Neutrophil (primary cell): ENCODE data around the gene CLVS2.

Experiments used
- H3K27ac ChIP-seq: fragments of 200-600 bp; sonication (generic); 2 replicates; pipeline ENCODE4 v1.5.1; 2016; ENCODE audit warnings: mild to moderate bottlenecking, moderate library complexity
- H3K27me3 ChIP-seq: fragments of 200-600 bp; sonication (generic); 2 replicates; pipeline ENCODE4 v1.6.0; 2016; ENCODE audit warnings: mild to moderate bottlenecking
- H3K36me3 ChIP-seq: fragments of 200-600 bp; sonication (generic); 2 replicates; pipeline ENCODE4 v1.5.1; 2017
- H3K4me1 ChIP-seq, 2 experiments: fragments of 200-600 bp in 1 of 2; sonication (generic) in 1 of 2; 1 replicate in 1 of 2; 2 replicates in 1 of 2; pipeline versions ENCODE4 v1.5.1 to v1.6.1; 2013 to 2016; ENCODE audit warnings: low read depth in 1 of 2, low read length in 1 of 2, mild to moderate bottlenecking in 1 of 2, moderate library complexity in 1 of 2; ENCODE audit not compliant: control insufficient read depth in 1 of 2, insufficient read depth in 1 of 2
- H3K4me3 ChIP-seq, 2 experiments: fragments of 200-600 bp in 1 of 2; sonication (generic) in 1 of 2; 1 replicate in 1 of 2; 2 replicates in 1 of 2; pipeline ENCODE4 v1.5.1; 2013 to 2016; ENCODE audit warnings: low read depth in 1 of 2, low read length in 1 of 2, mild to moderate bottlenecking in 1 of 2, moderate library complexity in 1 of 2
- H3K9me3 ChIP-seq: fragments of 200-600 bp; sonication (generic); 2 replicates; pipeline ENCODE4 v1.5.1; 2016
- TF ChIP-seq, protein P1 (sequence below): fragments of 200-600 bp; sonication (generic); IDR thresholded peaks from 2 replicates; pipeline ENCODE4 v1.5.1; 2016; ENCODE audit warnings: antibody characterized with exemption

CLVS2 gene

DNA sequence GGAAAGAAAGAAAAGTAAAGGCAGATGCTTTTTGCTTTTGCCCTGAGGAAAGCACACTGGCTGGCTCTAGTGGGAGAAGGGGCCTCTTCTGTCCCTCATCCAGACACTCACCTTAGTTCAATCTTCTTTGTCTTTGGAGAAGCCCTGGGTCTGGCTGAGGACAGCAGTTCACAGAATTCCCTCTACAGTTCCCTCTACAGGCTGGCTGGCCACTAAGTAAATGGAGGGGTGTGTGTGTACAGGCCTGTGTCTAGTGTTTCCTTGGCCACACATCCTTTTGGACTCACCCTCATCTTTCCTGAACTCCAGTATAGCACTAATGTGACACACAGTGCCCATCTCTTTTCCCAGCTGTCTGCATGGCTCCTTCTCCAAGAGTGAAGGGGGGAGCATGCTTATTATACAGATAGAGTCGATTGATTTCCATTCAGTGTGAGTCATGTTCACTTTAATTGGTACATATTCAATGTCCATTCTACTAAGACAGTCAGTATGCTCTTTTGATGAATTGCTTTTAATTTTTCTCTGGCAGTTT lies 26.0 kb upstream of the CLVS2 start:
- no peaks in the 10 kb centered on the region for H3K4me1 ChIP-seq
- H3K27me3 ChIP-seq, result no peaks in the 10 kb centered on the region
- H3K36me3 ChIP-seq, result no peaks in the 10 kb centered on the region
- no peak overlapping the region for H3K27ac ChIP-seq
- TF ChIP-seq, protein P1, sequence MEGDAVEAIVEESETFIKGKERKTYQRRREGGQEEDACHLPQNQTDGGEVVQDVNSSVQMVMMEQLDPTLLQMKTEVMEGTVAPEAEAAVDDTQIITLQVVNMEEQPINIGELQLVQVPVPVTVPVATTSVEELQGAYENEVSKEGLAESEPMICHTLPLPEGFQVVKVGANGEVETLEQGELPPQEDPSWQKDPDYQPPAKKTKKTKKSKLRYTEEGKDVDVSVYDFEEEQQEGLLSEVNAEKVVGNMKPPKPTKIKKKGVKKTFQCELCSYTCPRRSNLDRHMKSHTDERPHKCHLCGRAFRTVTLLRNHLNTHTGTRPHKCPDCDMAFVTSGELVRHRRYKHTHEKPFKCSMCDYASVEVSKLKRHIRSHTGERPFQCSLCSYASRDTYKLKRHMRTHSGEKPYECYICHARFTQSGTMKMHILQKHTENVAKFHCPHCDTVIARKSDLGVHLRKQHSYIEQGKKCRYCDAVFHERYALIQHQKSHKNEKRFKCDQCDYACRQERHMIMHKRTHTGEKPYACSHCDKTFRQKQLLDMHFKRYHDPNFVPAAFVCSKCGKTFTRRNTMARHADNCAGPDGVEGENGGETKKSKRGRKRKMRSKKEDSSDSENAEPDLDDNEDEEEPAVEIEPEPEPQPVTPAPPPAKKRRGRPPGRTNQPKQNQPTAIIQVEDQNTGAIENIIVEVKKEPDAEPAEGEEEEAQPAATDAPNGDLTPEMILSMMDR, result no peak
- H3K4me3 ChIP-seq, result no peak overlapping the region
- no peaks in the 10 kb centered on the region for H3K9me3 ChIP-seq

DNA sequence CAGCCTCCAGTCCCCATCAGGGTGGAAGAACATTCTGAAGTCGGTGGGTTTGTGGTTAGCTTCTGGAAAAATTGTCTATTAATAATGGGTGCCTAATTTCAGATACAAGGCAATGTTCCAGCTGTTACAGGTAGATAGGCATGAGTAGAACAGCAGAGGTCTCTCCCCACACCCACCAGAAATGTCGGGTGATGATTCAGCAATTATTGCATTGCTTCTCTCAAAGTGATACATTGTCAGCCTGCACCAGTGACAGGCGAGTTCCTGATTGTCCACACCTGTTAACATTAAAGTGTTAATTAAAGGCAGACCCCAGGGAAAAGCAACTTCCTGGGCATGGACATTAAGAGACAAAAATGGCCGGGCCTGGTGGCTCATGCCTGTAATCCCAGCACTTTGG lies 18.9 kb upstream of the CLVS2 start:
- no peaks in the 10 kb centered on the region for H3K27me3 ChIP-seq
- no peaks in the 10 kb centered on the region for H3K9me3 ChIP-seq
- TF ChIP-seq, protein P1, result no peak
- H3K4me1 ChIP-seq, result no peaks in the 10 kb centered on the region
- no peak overlapping the region for H3K27ac ChIP-seq
- H3K36me3 ChIP-seq, result no peaks in the 10 kb centered on the region
- H3K4me3 ChIP-seq, result no peak overlapping the region

DNA sequence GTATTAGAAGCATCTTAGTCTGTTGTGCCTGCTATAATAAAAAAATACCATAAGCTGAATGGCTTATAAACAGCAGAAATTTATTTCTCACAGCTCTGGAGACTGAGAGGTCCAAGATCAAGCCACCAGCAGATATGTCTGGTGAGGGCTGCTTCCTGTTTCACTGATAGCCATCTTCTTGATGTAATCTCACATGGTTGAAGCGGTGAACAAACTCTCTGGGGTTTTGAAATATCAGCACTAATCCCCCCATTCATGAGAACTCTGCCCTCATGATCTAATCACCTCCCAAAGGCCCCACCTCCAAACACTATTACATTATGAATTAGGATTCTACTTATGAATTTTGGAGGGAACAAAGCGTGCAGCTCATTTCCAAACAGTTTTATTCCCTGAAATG lies 11.6 kb upstream of the CLVS2 start:
- H3K4me3 ChIP-seq, result no peak overlapping the region
- TF ChIP-seq, protein P1, result no peak
- no peaks in the 10 kb centered on the region for H3K36me3 ChIP-seq
- no peaks in the 10 kb centered on the region for H3K4me1 ChIP-seq
- no peaks in the 10 kb centered on the region for H3K27me3 ChIP-seq
- no peaks in the 10 kb centered on the region for H3K9me3 ChIP-seq
- no peak overlapping the region for H3K27ac ChIP-seq

DNA sequence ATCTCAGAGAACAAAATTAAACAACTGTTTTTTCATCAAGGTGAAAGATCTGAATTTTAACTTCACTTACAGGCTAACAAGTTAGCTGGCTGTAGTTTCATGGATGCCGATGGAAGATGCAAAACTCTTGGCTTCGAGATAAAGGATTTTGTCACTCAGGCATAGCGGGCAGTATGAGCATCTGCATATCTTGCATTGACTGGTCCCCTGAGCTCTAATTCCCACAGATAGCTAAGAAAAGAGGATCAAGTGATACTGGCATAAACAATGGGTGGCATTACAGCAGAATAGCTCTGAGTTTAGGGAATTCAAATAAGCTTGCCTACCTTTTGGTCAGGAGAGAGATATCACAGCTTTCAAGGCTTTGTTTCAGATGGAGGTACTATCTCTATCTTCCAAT lies 1.8 kb upstream of the CLVS2 start:
- Histone ChIP-seq H3K4me3 (no peak overlapping the region), H3K27me3 (peaks cover 67% of the 10 kb centered on the region), H3K4me1 (no peaks in the 10 kb centered on the region), H3K36me3 (no peaks in the 10 kb centered on the region), H3K27ac (no peak overlapping the region), H3K9me3 (no peaks in the 10 kb centered on the region)
- TF ChIP-seq, protein P1, result no peak

DNA sequence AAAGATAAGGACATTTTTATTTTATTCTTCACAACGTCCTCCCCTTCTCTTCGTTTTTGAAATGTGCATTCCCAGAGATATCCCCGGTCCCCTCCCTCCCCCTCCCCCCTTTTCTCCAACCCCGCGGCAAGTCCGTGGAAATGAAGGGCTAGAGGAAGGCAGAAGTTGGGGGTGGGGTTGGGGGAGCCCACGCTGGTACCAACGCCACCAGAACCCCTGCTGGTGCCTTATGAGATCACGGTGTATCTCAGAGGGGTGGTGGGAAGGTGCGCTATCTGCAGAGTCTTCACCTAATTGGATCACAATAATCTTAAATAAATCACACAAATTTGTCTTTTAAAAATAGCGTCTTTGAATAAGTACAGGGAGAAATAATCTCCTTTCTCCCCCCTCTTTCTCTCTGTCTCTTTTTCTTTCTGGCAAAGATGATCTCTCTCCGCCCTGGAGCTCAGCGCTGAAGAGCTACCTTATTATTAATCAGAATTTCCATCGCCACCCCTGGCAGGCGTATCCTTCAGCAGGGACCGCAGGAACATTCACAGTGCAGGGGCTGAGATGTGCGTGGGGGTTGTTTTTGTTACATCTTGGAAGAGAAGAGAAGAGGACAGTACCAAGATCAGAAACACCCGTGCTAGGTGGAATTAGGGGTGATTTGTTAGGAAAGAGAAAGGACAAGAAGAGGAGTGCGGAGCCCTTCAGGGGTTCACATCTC lies 915 bp downstream of the CLVS2 start:
- no peaks in the 10 kb centered on the region for H3K9me3 ChIP-seq
- no peak overlapping the region for H3K4me3 ChIP-seq

More for the DNA sequence above, 915 bp downstream of the CLVS2 start:
- Histone ChIP-seq H3K36me3 (no peaks in the 10 kb centered on the region), H3K27me3 (peaks cover 70% of the 10 kb centered on the region), H3K27ac (no peak overlapping the region), H3K4me1 (no peaks in the 10 kb centered on the region)
- TF ChIP-seq, protein P1, result no peak
